T-cell (primary cell): ENCODE data around the gene MYO6. TPM values are rescaled to one million over a fixed set of nuclear protein-coding genes. Genes with fewer than 3 reads are reported as not detected.

Source experiments
- ATAC-seq, 4 experiments: fragments of 200-7000 bp in 3 of 4; fragments of 150-1000 bp in 1 of 4; cut with Tn5 transposase; replicated peaks in 1 of 4; 1 replicate in 3 of 4; 2 replicates in 1 of 4; pipeline ENCODE4 v1.10.0; 2021; ENCODE audit warnings: moderate library complexity in 3 of 4, mild to moderate bottlenecking in 2 of 4, moderate number of reproducible peaks in 1 of 4
- CTCF ChIA-PET, 2 donors: fragments of 300-600 bp; sonication (Branson Sonifier 250); formaldehyde crosslinking; loops; one replicate each; lab custom pipeline; 2022; ENCODE audit warnings: antibody characterized with exemption in 2 of 2; lab: Charles Lee
- POLR2A ChIA-PET, 2 donors: fragments of 300-600 bp; sonication (Branson Sonifier 250); formaldehyde crosslinking; loops; one replicate each; lab custom pipeline; 2022; ENCODE audit warnings: antibody characterized with exemption in 2 of 2; lab: Charles Lee
- DNase-seq, 35 experiments: peaks; one replicate each; pipeline versions ENCODE4 v3.0.0 to v3.0.0-alpha.2; 2013 to 2023
- H3K27ac ChIP-seq: one replicate; pipeline ENCODE4 v1.5.1; 2013; ENCODE audit warnings: low read length
- H3K27me3 ChIP-seq, 2 experiments: replicated peaks in 1 of 2; 1 replicate in 1 of 2; 2 replicates in 1 of 2; pipeline versions ENCODE4 v1.6.1 to v1.7.0; 2013; ENCODE audit warnings: low read length in 1 of 2, mixed read lengths in 1 of 2; ENCODE audit not compliant: control insufficient read depth in 2 of 2, insufficient read depth in 2 of 2; ENCODE audit errors: extremely low read depth in 1 of 2
- H3K36me3 ChIP-seq, 2 donors: 1 replicate in 1 of 2; 2 replicates in 1 of 2; pipeline versions ENCODE4 v1.6.1 to v1.7.0; 2013; ENCODE audit warnings: low read length in 1 of 2; ENCODE audit not compliant: control insufficient read depth in 2 of 2, insufficient read depth in 1 of 2; ENCODE audit errors: extremely low read depth in 1 of 2
- H3K4me1 ChIP-seq, 2 experiments: 1 replicate in 1 of 2; 2 replicates in 1 of 2; pipeline versions ENCODE4 v1.6.1 to v1.7.0; 2013; ENCODE audit warnings: low read length in 2 of 2, mixed read lengths in 1 of 2; ENCODE audit not compliant: insufficient read depth in 2 of 2, control insufficient read depth in 1 of 2; ENCODE audit errors: extremely low read depth in 1 of 2
- H3K4me3 ChIP-seq, 2 donors: 1 replicate in 1 of 2; 2 replicates in 1 of 2; pipeline versions ENCODE4 v1.5.1 to v1.7.0; 2013; ENCODE audit warnings: mild to moderate bottlenecking in 2 of 2, low read length in 1 of 2, moderate library complexity in 1 of 2; ENCODE audit not compliant: control insufficient read depth in 1 of 2; ENCODE audit errors: extremely low read depth in 1 of 2
- H3K9me3 ChIP-seq: 2 replicates; pipeline ENCODE4 v1.7.0; 2013
- H3K27ac Mint-ChIP-seq, 2 donors: one replicate each; pipeline ENCODE4 v1.8.0; 2020 to 2021; ENCODE audit warnings: mild to moderate bottlenecking in 2 of 2, mixed read lengths in 2 of 2
- H3K27me3 Mint-ChIP-seq, 2 donors: one replicate each; pipeline ENCODE4 v1.8.0; 2021 to 2022; ENCODE audit warnings: mixed read lengths in 2 of 2
- H3K36me3 Mint-ChIP-seq: one replicate; pipeline ENCODE4 v1.8.0; 2021; ENCODE audit warnings: mixed read lengths
- H3K4me1 Mint-ChIP-seq, 3 donors: one replicate each; pipeline ENCODE4 v1.8.0; 2020 to 2022; ENCODE audit warnings: mixed read lengths in 3 of 3, mild to moderate bottlenecking in 1 of 3
- H3K4me3 Mint-ChIP-seq, 3 donors: one replicate each; pipeline ENCODE4 v1.8.0; 2020 to 2022; ENCODE audit warnings: mild to moderate bottlenecking in 3 of 3, mixed read lengths in 3 of 3, moderate library complexity in 3 of 3
- H3K9me3 Mint-ChIP-seq, 3 donors: one replicate each; pipeline ENCODE4 v1.8.0; 2020 to 2022; ENCODE audit warnings: mixed read lengths in 3 of 3
- WGBS: methylation state at CpG from one replicate; pipeline ENCODE4 v1.1.5; 2013; ENCODE audit warnings: missing lambda C conversion rate; ENCODE audit not compliant: insufficient coverage; 5-methylcytosine and 5-hydroxymethylcytosine counted together
- total RNA-seq, 35 experiments: library from RNA in 6 of 35; stranded (reverse) in 6 of 35; fragments of 120-200 nt in 1 of 35; gene quantifications; one replicate each; pipeline versions ENCODE4 v1.2.1 to v1.2.4 and lab custom pipeline; 2013 to 2026

MYO6 gene
- total RNA-seq, 5 donors from 2014 or later (not counting 1 experiment from before 2014, with no cell fraction given) = 2.2 to 4.5 (median 2.4) TPM

GRCh38 chr6:75748003-75748742, 866 bp upstream of the MYO6 start:
- Mint-ChIP-seq H3K27me3 (peaks cover 28 to 38% of the 10 kb centered on the region in 2 donors), H3K27ac (no peak overlapping the region), H3K9me3 (no peaks in the 10 kb centered on the region), H3K4me1 (peaks cover 11 to 14% (median 14%) of the 10 kb centered on the region in 3 donors), H3K36me3 (no peaks in the 10 kb centered on the region), H3K4me3 (peak overlapping the region; percentile 81 to 86 (median 82))
- Histone ChIP-seq H3K27me3 (peaks cover 16 to 33% of the 10 kb centered on the region in 2 experiments), H3K27ac (no peak overlapping the region), H3K36me3 (no peaks in the 10 kb centered on the region), H3K4me3 (peak overlapping the region; percentile 78 to 80), H3K9me3 (no peaks in the 10 kb centered on the region), H3K4me1 (peaks cover 3 to 12% of the 10 kb centered on the region in 2 experiments)
- 3% methylated on average over 9 of the region's 17 CpGs for WGBS
- CTCF ChIA-PET = no interaction called here
- ATAC-seq (no peak), DNase-seq (no peak)
- POLR2A ChIA-PET = no interaction called here

GRCh38 chr6:75751443-75751842, 2.4 kb downstream of the MYO6 start:
- Histone ChIP-seq H3K27ac (no peak overlapping the region), H3K36me3 (no peaks in the 10 kb centered on the region), H3K4me3 (no peak overlapping the region), H3K9me3 (no peaks in the 10 kb centered on the region), H3K4me1 (peaks cover 3 to 12% of the 10 kb centered on the region in 2 experiments), H3K27me3 (peaks cover 9 to 29% of the 10 kb centered on the region in 2 experiments)
- DNase-seq (no peak), ATAC-seq (no peak)
- CTCF ChIA-PET = no interaction called here
- Mint-ChIP-seq H3K27ac (no peak overlapping the region), H3K4me1 (peaks cover 11 to 14% (median 14%) of the 10 kb centered on the region in 3 donors), H3K4me3 (no peak overlapping the region), H3K36me3 (no peaks in the 10 kb centered on the region), H3K27me3 (peaks cover 19 to 28% of the 10 kb centered on the region in 2 donors), H3K9me3 (no peaks in the 10 kb centered on the region)
- no CpG with 5 or more reads among the region's 2 CpGs for WGBS
- POLR2A ChIA-PET = no interaction called here

- Mint-ChIP-seq H3K27me3 (peaks cover 20 to 27% of the 10 kb centered on the region in 2 donors), H3K9me3 (no peaks in the 10 kb centered on the region), H3K4me1 (peaks cover 11 to 14% (median 14%) of the 10 kb centered on the region in 3 donors), H3K4me3 (no peak overlapping the region), H3K36me3 (no peaks in the 10 kb centered on the region), H3K27ac (no peak overlapping the region)
- 54% methylated on average over 3 of the region's 3 CpGs for WGBS
- H3K27ac ChIP-seq = no peak overlapping the region
- H3K27me3 ChIP-seq = peaks cover 7 to 22% of the 10 kb centered on the region in 2 experiments
- H3K4me1 ChIP-seq = peaks cover 3 to 12% of the 10 kb centered on the region in 2 experiments
- DNase-seq (no peak), ATAC-seq (no peak)
- no peaks in the 10 kb centered on the region for H3K9me3 ChIP-seq
- H3K36me3 ChIP-seq = no peaks in the 10 kb centered on the region
- ChIA-PET CTCF (no interaction called here), POLR2A (no interaction called here)
- no peak overlapping the region for H3K4me3 ChIP-seq
These were observed 3.3 kb downstream of the MYO6 start for GRCh38 chr6:75752365-75752764.

- WGBS = no CpG with 5 or more reads among the region's 5 CpGs
- ChIA-PET CTCF (no interaction called here), POLR2A (no interaction called here)
- Mint-ChIP-seq H3K4me3 (no peak overlapping the region), H3K4me1 (peaks cover 0 to 5% (median 4%) of the 10 kb centered on the region in 3 donors), H3K36me3 (no peaks in the 10 kb centered on the region), H3K27ac (no peak overlapping the region), H3K9me3 (no peaks in the 10 kb centered on the region), H3K27me3 (peaks cover 24 to 27% of the 10 kb centered on the region in 2 donors)
- Histone ChIP-seq H3K36me3 (no peaks in the 10 kb centered on the region), H3K9me3 (no peaks in the 10 kb centered on the region), H3K4me3 (no peak overlapping the region), H3K4me1 (no peaks in the 10 kb centered on the region), H3K27me3 (peaks cover under 1 to 4% of the 10 kb centered on the region in 2 experiments), H3K27ac (no peak overlapping the region)
- DNase-seq = no peak
- ATAC-seq = no peak
These were observed 6.7 kb downstream of the MYO6 start for GRCh38 chr6:75755704-75756103.

- CTCF ChIA-PET = no interaction called here
- no peaks in the 10 kb centered on the region for H3K4me1 ChIP-seq
- peaks cover 0 to 2% (median 0%) of the 10 kb centered on the region in 3 donors for H3K4me1 Mint-ChIP-seq
- H3K9me3 Mint-ChIP-seq = no peaks in the 10 kb centered on the region
- no CpG with 5 or more reads among the region's 3 CpGs for WGBS
- POLR2A ChIA-PET = no interaction called here
- H3K36me3 ChIP-seq = no peaks in the 10 kb centered on the region
- H3K27me3 Mint-ChIP-seq = peaks cover 23 to 32% of the 10 kb centered on the region in 2 donors
- no peak overlapping the region for H3K4me3 ChIP-seq
- H3K27ac Mint-ChIP-seq = no peak overlapping the region
- no peak overlapping the region for H3K27ac ChIP-seq
- H3K9me3 ChIP-seq = no peaks in the 10 kb centered on the region
- no peaks in the 10 kb centered on the region for H3K36me3 Mint-ChIP-seq
- no peak overlapping the region for H3K4me3 Mint-ChIP-seq
- H3K27me3 ChIP-seq = no peaks in the 10 kb centered on the region
- no peak for ATAC-seq
- no peak for DNase-seq
These were observed 8.3 kb downstream of the MYO6 start for GRCh38 chr6:75757295-75757694.

- Mint-ChIP-seq H3K27me3 (peaks cover 21 to 32% of the 10 kb centered on the region in 2 donors), H3K4me3 (no peak overlapping the region), H3K36me3 (no peaks in the 10 kb centered on the region), H3K9me3 (no peaks in the 10 kb centered on the region), H3K4me1 (peaks cover 0 to 2% (median 0%) of the 10 kb centered on the region in 3 donors), H3K27ac (no peak overlapping the region)
- Histone ChIP-seq H3K4me1 (no peaks in the 10 kb centered on the region), H3K9me3 (no peaks in the 10 kb centered on the region), H3K27me3 (no peaks in the 10 kb centered on the region), H3K27ac (no peak overlapping the region), H3K4me3 (no peak overlapping the region), H3K36me3 (no peaks in the 10 kb centered on the region)
- POLR2A ChIA-PET = no interaction called here
- ATAC-seq (no peak), DNase-seq (no peak)
- WGBS = no CpG with 5 or more reads among the region's 5 CpGs
- CTCF ChIA-PET = no interaction called here
These were observed 9.0 kb downstream of the MYO6 start for GRCh38 chr6:75758061-75758460.
